BE2C (cell line): ENCODE results near the gene MCUR1.

Experiments used
- DNase-seq: peaks from one replicate; pipeline ENCODE4 v3.0.0-alpha.2; 2020
- H3K27me3 ChIP-seq: fragments of 250-450 bp; sonication (Bioruptor Pico); 2 replicates; pipeline ENCODE4 v1.5.1; 2020; ENCODE audit warnings: mild to moderate bottlenecking
- H3K36me3 ChIP-seq: fragments of 250-450 bp; sonication (Bioruptor Pico); 2 replicates; pipeline ENCODE4 v1.5.1; 2020; ENCODE audit warnings: mild to moderate bottlenecking
- H3K4me1 ChIP-seq: fragments of 250-450 bp; sonication (Bioruptor Pico); 2 replicates; pipeline ENCODE4 v1.5.1; 2020
- H3K4me3 ChIP-seq: 2 replicates; pipeline ENCODE4 v1.5.1; 2011; ENCODE audit warnings: low read depth, low read length
- H3K9me3 ChIP-seq: fragments of 250-450 bp; sonication (Bioruptor Pico); 2 replicates; pipeline ENCODE4 v1.5.1; 2020
- TF ChIP-seq, protein P1 (sequence below): IDR thresholded peaks from 2 replicates; pipeline ENCODE4 v1.5.1; 2012; ENCODE audit warnings: mild to moderate bottlenecking, low read depth, low read length

Gene MCUR1

DNA sequence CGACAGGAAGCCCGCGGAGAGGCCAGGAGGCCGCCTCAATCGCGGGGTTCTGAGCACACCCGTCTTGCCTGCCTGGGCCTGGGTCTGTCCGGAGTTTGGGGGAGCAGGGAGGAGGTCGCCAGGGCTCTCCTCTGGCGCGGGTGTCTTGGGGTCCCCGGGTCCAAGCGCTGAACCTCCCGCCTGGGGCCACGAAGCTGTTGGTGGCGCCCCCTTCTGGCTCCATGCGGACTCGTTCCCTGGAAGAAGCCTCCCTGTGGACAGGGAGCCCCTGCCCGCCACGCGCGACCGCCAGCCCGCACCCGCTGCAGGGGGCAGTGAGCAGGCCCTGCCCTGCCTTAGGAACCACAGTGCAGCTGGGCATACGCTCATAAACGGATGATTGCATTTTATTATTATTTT, 44.7 kb downstream of the MCUR1 start:
- no peaks in the 10 kb centered on the region for H3K27me3 ChIP-seq
- TF ChIP-seq, protein P1, sequence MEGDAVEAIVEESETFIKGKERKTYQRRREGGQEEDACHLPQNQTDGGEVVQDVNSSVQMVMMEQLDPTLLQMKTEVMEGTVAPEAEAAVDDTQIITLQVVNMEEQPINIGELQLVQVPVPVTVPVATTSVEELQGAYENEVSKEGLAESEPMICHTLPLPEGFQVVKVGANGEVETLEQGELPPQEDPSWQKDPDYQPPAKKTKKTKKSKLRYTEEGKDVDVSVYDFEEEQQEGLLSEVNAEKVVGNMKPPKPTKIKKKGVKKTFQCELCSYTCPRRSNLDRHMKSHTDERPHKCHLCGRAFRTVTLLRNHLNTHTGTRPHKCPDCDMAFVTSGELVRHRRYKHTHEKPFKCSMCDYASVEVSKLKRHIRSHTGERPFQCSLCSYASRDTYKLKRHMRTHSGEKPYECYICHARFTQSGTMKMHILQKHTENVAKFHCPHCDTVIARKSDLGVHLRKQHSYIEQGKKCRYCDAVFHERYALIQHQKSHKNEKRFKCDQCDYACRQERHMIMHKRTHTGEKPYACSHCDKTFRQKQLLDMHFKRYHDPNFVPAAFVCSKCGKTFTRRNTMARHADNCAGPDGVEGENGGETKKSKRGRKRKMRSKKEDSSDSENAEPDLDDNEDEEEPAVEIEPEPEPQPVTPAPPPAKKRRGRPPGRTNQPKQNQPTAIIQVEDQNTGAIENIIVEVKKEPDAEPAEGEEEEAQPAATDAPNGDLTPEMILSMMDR = no peak
- DNase-seq = peak; percentile 9
- no peaks in the 10 kb centered on the region for H3K4me1 ChIP-seq
- H3K9me3 ChIP-seq = no peaks in the 10 kb centered on the region
- H3K36me3 ChIP-seq = no peaks in the 10 kb centered on the region
- H3K4me3 ChIP-seq = no peak overlapping the region

DNA sequence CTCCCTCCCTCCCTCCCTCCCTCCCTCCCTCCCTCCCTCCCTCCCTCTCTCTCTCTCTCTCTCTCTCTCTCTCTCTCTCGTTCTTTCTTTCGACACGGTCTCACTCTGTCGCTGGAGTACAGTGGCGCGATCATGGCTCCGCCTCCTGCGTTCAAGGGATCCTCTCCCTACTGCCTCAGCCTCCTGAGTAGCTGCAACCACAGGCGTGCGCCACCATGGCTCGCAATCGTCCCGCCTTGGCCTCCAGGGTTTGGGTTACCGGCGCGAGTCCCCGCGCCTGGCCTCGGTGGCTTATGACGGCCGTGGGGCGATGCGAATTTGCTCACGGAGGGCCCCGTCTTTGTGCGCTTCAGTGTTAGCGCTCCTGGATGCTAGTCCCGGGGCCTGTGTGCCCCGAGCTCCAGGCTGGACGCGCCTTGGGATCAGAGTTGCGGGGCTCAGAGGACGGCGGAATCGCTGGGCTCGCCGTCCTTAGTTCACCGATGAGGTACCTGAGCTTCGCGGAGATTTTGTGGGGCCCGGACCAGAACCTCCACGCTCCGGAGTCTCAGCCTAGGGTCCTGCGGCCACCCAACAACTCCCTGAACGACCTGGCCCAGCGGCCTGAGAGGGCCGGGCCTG, 45.2 kb downstream of the MCUR1 start:
- no peaks in the 10 kb centered on the region for H3K36me3 ChIP-seq
- no peaks in the 10 kb centered on the region for H3K27me3 ChIP-seq
- TF ChIP-seq, protein P1 = no peak
- no peak overlapping the region for H3K4me3 ChIP-seq
- no peaks in the 10 kb centered on the region for H3K4me1 ChIP-seq
- H3K9me3 ChIP-seq = no peaks in the 10 kb centered on the region
- no peak for DNase-seq

DNA sequence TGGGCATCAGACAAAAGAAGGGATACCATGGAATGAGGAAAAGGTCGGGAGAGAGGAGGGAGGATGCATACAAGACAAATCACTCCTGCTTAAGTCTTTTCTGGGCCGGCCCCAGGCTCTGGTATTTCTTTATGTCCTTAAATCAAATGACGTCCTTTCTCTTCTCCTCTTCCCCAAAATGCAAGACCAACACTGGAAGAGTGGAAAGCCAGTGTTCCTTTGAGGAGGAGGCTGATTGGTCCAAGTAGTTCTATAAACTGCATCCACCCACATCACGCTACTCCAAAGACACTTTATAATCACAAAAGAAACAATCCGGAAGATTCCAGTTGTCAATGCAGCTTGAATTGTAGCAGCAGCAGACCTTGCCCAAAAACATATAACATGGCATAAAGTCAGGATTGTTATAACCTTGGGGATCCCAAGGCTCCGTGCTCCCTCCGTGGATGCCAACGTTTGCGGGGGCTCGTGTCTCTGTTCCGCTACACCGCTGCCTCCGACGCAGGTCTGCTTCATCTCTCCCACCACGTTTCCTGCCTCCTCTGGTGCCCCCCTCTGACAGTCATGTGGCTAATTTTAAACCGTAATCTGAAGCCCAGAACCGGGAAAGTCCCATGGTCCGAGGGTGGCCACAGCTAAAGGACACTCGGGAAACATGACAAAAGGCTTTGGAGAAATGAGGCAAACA, 47.1 kb downstream of the MCUR1 start:
- Histone ChIP-seq H3K4me3 (peak overlapping the region; percentile 44), H3K9me3 (no peaks in the 10 kb centered on the region), H3K36me3 (no peaks in the 10 kb centered on the region), H3K27me3 (no peaks in the 10 kb centered on the region), H3K4me1 (no peaks in the 10 kb centered on the region)
- peak; percentile 42 for DNase-seq
- TF ChIP-seq, protein P1 = peak; percentile 30; the same call in 1 of the 2 replicates

DNA sequence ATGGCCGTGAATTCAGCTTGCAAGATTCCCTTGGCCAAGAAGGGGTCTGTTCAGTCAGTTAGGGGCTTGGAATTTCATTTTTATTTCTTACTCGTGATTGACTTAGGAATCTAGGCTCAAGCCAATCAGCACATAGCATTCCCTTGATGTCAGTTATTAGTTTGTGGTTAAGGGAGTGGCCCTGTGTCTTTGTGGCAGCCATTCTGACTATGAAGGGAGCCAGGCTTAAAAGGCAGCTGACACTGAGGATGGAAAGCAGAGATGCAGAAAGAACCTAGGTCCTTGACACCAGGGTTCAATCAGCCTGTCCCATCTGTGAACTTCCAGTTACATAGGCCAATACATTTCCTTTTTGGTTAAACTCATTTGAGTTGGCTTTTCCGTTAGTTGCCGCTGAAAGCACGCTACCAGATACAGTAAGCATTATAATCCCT, 48.1 kb downstream of the MCUR1 start:
- no peak overlapping the region for H3K4me3 ChIP-seq
- TF ChIP-seq, protein P1 = no peak
- no peaks in the 10 kb centered on the region for H3K36me3 ChIP-seq
- H3K27me3 ChIP-seq = no peaks in the 10 kb centered on the region
- no peaks in the 10 kb centered on the region for H3K9me3 ChIP-seq
- no peak for DNase-seq
- no peaks in the 10 kb centered on the region for H3K4me1 ChIP-seq

DNA sequence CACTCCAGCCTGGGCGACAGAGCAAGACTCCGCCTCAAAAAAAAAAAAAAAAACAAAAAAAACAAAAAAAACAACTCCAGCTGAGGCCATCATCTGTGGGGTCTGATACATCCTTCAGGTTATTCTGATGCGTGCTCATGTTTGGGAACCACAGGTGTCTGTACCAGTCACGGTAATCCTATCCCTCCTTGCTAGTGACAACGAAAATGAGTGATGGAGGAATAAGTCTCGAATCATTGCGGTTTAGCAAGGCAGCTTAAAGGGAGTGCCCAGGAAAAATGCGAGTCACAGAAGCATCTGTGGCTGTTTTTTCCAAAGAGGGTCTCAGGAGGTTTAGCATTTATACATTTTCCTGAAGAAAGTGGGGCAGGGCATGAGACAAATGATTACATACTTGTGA, 48.8 kb downstream of the MCUR1 start:
- no peak for DNase-seq
- H3K9me3 ChIP-seq = no peaks in the 10 kb centered on the region
- H3K4me3 ChIP-seq = no peak overlapping the region
- TF ChIP-seq, protein P1 = no peak
- H3K36me3 ChIP-seq = no peaks in the 10 kb centered on the region
- H3K4me1 ChIP-seq = no peaks in the 10 kb centered on the region
- no peaks in the 10 kb centered on the region for H3K27me3 ChIP-seq

DNA sequence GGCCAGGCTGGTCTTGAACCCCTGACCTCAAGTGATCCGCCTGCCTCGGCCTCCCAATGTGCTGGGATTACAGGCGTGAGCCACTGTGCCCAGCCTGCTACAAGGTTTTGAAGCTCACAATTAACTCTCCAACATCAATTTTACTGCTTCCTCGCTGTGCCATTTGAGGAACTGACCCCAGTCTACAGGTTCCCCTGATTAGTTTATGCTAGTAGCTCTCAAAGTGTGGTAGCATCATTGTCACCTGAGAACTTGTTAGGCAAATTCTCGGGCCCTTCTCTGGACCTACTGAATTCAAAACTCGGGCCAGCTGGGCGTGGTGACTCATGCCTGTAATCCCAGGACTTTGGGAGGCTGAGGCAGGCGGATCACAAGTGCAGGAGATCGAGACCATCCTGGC, 49.4 kb downstream of the MCUR1 start:
- Histone ChIP-seq H3K27me3 (no peaks in the 10 kb centered on the region), H3K4me3 (no peak overlapping the region), H3K4me1 (no peaks in the 10 kb centered on the region), H3K36me3 (no peaks in the 10 kb centered on the region), H3K9me3 (no peaks in the 10 kb centered on the region)
- TF ChIP-seq, protein P1 = no peak
- DNase-seq = no peak
